Transverse colon (tissue), 4 donors: ENCODE results near the gene BTLA. TPM values are rescaled to one million over a fixed set of nuclear protein-coding genes. Genes with fewer than 3 reads are reported as not detected.

Source experiments
- DNase-seq: peaks from one replicate; pipeline ENCODE4 v3.0.0-alpha.2; 2019
- H3K27ac ChIP-seq, 4 donors: fragments of 200-600 bp; sonication (generic); 2 replicates each; pipeline ENCODE4 v1.5.1; 2016 to 2018; ENCODE audit warnings: inconsistent platforms in 4 of 4
- H3K27me3 ChIP-seq: fragments of 200-600 bp; sonication (generic); 2 replicates; pipeline ENCODE4 v1.5.1; 2017; ENCODE audit warnings: inconsistent platforms
- H3K36me3 ChIP-seq, 4 donors: fragments of 200-600 bp; sonication (generic); 2 replicates each; pipeline ENCODE4 v1.5.1; 2017 to 2019; ENCODE audit warnings: inconsistent platforms in 4 of 4
- H3K4me1 ChIP-seq, 4 donors: fragments of 200-600 bp; sonication (generic); 2 replicates each; pipeline ENCODE4 v1.5.1; 2017 to 2020; ENCODE audit warnings: inconsistent platforms in 4 of 4
- H3K4me3 ChIP-seq, 4 donors: fragments of 200-600 bp; sonication (generic); 1 replicate in 1 of 4; 2 replicates in 3 of 4; pipeline versions ENCODE4 v1.5.1 to v1.6.1; 2017 to 2019; ENCODE audit warnings: inconsistent platforms in 4 of 4
- H3K9me3 ChIP-seq, 2 donors: fragments of 200-600 bp; sonication (generic); 2 replicates each; pipeline ENCODE4 v1.5.1; 2017 to 2019; ENCODE audit warnings: inconsistent platforms in 2 of 2
- EP300 ChIP-seq: sonication (generic); formaldehyde crosslinking; IDR thresholded peaks from one replicate; pipeline ENCODE4 v1.6.1; 2017; ENCODE audit warnings: antibody characterized with exemption, low read depth
- POLR2A ChIP-seq: fragments of 450-650 bp; IDR thresholded peaks from one replicate; pipeline ENCODE4 v1.6.1; 2016; ENCODE audit warnings: antibody characterized with exemption, mild to moderate bottlenecking, moderate library complexity
- POLR2AphosphoS5 ChIP-seq, 3 donors: sonication (generic); formaldehyde crosslinking; IDR thresholded peaks; one replicate each; pipeline ENCODE4 v1.6.1; 2016; ENCODE audit warnings: antibody characterized with exemption in 3 of 3
- WGBS, 2 donors: methylation state at CpG; one replicate each; pipeline ENCODE4 v1.1.5; 2018; ENCODE audit warnings: low coverage in 1 of 2; 5-methylcytosine and 5-hydroxymethylcytosine counted together
- in situ Hi-C, 4 donors: fragments of 200-750 bp; cut with MboI; loops; one replicate each; pipeline versions ENCODE4 v1.15.0 to v1.15.1; 2017; ENCODE audit warnings: low sequenced_read_pairs in 3 of 4, low pct_ligation_motif_present in 1 of 4, low pct_unique_long_range_greater_than_20kb in 1 of 4
- intact Hi-C: fragments of 100-400 bp; cut with DNase I; formaldehyde crosslinking; loops from one replicate; pipeline ENCODE4 v1.15.1; 2023; ENCODE audit warnings: low total_unique reads
- total RNA-seq, 4 donors: library from RNA; depleted of rRNA; stranded (reverse); fragments of >200 nt; gene quantifications; one replicate each; pipeline ENCODE4 v1.1.0, GENCODE V29; 2016
- TF ChIP-seq, protein P1 (sequence below), 5 experiments: fragments of 200-600 bp in 3 of 5; fragments of 450-650 bp in 2 of 5; sonication (generic) in 3 of 5; IDR thresholded peaks; 1 replicate in 2 of 5; 2 replicates in 3 of 5; pipeline ENCODE4 v1.5.1; 2016 to 2017; ENCODE audit warnings: antibody characterized with exemption in 5 of 5, inconsistent platforms in 3 of 5, mild to moderate bottlenecking in 2 of 5, moderate library complexity in 1 of 5

The BTLA gene
- total RNA-seq, 4 donors from 2014 or later: 0.82 to 12.9 TPM; not detected in 2

- Histone ChIP-seq H3K9me3 (no peaks in the 10 kb centered on the region), H3K4me3 (no peak overlapping the region), H3K27ac (no peak overlapping the region), H3K36me3 (no peaks in the 10 kb centered on the region), H3K4me1 (no peaks in the 10 kb centered on the region), H3K27me3 (no peaks in the 10 kb centered on the region)
- intact Hi-C loops: no loop called here
- no peak for DNase-seq
- 33 to 59% methylated on average over 1 of the region's 1 CpG for WGBS, 2 donors
- in situ Hi-C loops: no loop called here
- TF ChIP-seq POLR2AphosphoS5 (IDR thresholded peaks at IDR 0.05) (no peak), EP300 (no peak), POLR2A (no peak)
- TF ChIP-seq, protein P1, sequence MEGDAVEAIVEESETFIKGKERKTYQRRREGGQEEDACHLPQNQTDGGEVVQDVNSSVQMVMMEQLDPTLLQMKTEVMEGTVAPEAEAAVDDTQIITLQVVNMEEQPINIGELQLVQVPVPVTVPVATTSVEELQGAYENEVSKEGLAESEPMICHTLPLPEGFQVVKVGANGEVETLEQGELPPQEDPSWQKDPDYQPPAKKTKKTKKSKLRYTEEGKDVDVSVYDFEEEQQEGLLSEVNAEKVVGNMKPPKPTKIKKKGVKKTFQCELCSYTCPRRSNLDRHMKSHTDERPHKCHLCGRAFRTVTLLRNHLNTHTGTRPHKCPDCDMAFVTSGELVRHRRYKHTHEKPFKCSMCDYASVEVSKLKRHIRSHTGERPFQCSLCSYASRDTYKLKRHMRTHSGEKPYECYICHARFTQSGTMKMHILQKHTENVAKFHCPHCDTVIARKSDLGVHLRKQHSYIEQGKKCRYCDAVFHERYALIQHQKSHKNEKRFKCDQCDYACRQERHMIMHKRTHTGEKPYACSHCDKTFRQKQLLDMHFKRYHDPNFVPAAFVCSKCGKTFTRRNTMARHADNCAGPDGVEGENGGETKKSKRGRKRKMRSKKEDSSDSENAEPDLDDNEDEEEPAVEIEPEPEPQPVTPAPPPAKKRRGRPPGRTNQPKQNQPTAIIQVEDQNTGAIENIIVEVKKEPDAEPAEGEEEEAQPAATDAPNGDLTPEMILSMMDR (IDR thresholded peaks at IDR 0.05): no peak
These were observed 16.6 kb downstream of the BTLA start for GRCh38 chr3:112482675-112483074.

GRCh38 chr3:112481302-112481721 is 18.0 kb downstream of the BTLA start:
- no peaks in the 10 kb centered on the region for H3K9me3 ChIP-seq
- TF ChIP-seq POLR2A: no peak
- H3K4me1 ChIP-seq: no peaks in the 10 kb centered on the region
- no peak for DNase-seq
- no peaks in the 10 kb centered on the region for H3K27me3 ChIP-seq
- in situ Hi-C loops: no loop called here
- H3K27ac ChIP-seq: no peak overlapping the region
- no peaks in the 10 kb centered on the region for H3K36me3 ChIP-seq
- intact Hi-C loops: no loop called here
- no peak overlapping the region for H3K4me3 ChIP-seq

GRCh38 chr3:112477891-112478290 is 21.4 kb downstream of the BTLA start:
- H3K4me1 ChIP-seq: peaks cover 0 to 5% (median 0%) of the 10 kb centered on the region in 4 donors
- TF ChIP-seq POLR2A (no peak), POLR2AphosphoS5 (IDR thresholded peaks at IDR 0.05) (no peak)
- TF ChIP-seq, protein P1 (IDR thresholded peaks at IDR 0.05): no peak
- DNase-seq: no peak
- WGBS, 2 donors: 89 to 100% methylated on average over 1 of the region's 1 CpG
- intact Hi-C loops: no loop called here
- no peaks in the 10 kb centered on the region for H3K36me3 ChIP-seq
- no peak overlapping the region for H3K4me3 ChIP-seq
- H3K27ac ChIP-seq: no peak overlapping the region
- no peaks in the 10 kb centered on the region for H3K9me3 ChIP-seq
- in situ Hi-C loops: no loop called here
- H3K27me3 ChIP-seq: no peaks in the 10 kb centered on the region

DNA sequence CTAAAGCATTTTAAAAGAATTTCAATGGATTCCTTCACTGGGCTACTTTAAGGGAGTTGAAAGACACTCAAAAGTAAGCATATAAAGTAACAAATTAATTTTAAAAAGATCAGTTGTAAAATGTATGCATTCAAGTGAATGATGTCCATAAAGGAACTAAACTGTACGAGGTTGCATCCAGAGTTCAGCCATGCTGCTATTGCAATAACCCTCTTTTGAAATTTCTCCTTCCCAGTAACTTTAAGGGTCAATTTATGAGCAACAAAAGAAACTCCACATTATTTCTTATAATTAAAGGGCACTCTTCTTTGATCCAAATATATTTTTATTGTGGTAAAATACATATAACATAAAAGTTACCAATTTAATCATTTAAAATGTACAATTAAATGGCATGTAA is 22.9 kb downstream of the BTLA start:
- H3K27ac ChIP-seq: no peak overlapping the region
- in situ Hi-C loops: no loop called here
- 75 to 84% methylated on average over 1 of the region's 1 CpG for WGBS, 2 donors
- H3K4me3 ChIP-seq: no peak overlapping the region
- H3K36me3 ChIP-seq: no peaks in the 10 kb centered on the region
- H3K27me3 ChIP-seq: no peaks in the 10 kb centered on the region
- no peak for TF ChIP-seq POLR2AphosphoS5 (IDR thresholded peaks at IDR 0.05)
- no peak for TF ChIP-seq EP300
- TF ChIP-seq, protein P1 (IDR thresholded peaks at IDR 0.05): no peak
- no peak for TF ChIP-seq POLR2A
- no peak for DNase-seq
- intact Hi-C loops: no loop called here
- H3K4me1 ChIP-seq: peaks cover 0 to 5% (median 0%) of the 10 kb centered on the region in 4 donors
- H3K9me3 ChIP-seq: no peaks in the 10 kb centered on the region

DNA sequence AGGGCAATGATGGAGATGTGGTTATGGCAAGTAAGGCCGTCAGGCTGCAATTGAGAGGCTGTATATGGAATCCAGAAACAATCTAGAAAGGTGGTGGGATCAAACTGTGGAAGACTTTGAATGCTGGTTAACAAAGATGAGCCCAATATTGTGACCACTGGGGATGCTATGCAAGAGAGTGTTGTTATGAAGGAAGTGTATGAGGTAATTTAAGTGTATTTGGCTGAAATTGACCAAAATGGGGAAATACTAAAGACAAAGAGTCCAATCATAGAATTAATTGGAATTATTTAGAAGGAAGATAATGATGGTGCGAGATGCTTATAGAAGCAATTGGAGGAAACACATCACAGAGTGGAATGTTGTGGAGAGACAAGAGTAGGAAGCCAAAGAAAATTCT is 24.5 kb downstream of the BTLA start:
- Histone ChIP-seq H3K4me1 (peaks cover 0 to 5% (median 0%) of the 10 kb centered on the region in 4 donors), H3K4me3 (no peak overlapping the region), H3K27me3 (no peaks in the 10 kb centered on the region), H3K27ac (no peak overlapping the region), H3K36me3 (no peaks in the 10 kb centered on the region), H3K9me3 (no peaks in the 10 kb centered on the region)
- intact Hi-C loops (no loop called here), in situ Hi-C loops (no loop called here)
- TF ChIP-seq, protein P1 (IDR thresholded peaks at IDR 0.05): no peak
- TF ChIP-seq POLR2A (no peak), EP300 (no peak)
- 86 to 97% methylated on average over 2 of the region's 2 CpGs for WGBS, 2 donors
- no peak for DNase-seq
